Bronchial epithelial cell (primary cell): ENCODE measurements around the gene WWC2. TPM values are rescaled to one million over a fixed set of nuclear protein-coding genes. Genes with fewer than 3 reads are reported as not detected.

Experiments
- DNase-seq: peaks from one replicate; pipeline ENCODE4 v3.0.0-alpha.2; 2010; ENCODE audit warnings: low read depth
- FAIRE-seq: peaks from 2 replicates; lab custom pipeline; 2011; peaks lifted over from hg19 to GRCh38; lab: Jason Lieb, UNC
- H3K27me3 ChIP-seq: 2 replicates; pipeline ENCODE4 v1.5.1; 2011; ENCODE audit warnings: low read length; ENCODE audit not compliant: control insufficient read depth, insufficient read depth
- H3K36me3 ChIP-seq: 2 replicates; pipeline ENCODE4 v1.5.1; 2011; ENCODE audit warnings: low read length; ENCODE audit not compliant: control insufficient read depth, insufficient read depth
- H3K4me3 ChIP-seq: 2 replicates; pipeline ENCODE4 v1.5.1; 2011; ENCODE audit warnings: mild to moderate bottlenecking, low read depth, low read length, control low read depth
- CTCF ChIP-seq: IDR thresholded peaks from 2 replicates; pipeline ENCODE4 v1.5.1; 2011; ENCODE audit warnings: mild to moderate bottlenecking, moderate library complexity, low read length, control low read depth, inconsistent platforms; ENCODE audit not compliant: insufficient read depth, severe bottlenecking
- total RNA-seq: library from RNA; depleted of rRNA; stranded (reverse); fragments of >200 nt; gene quantifications from 2 replicates; pipeline ENCODE4 v1.2.1, GENCODE V29; 2014

WWC2 gene
- total RNA-seq, result 13.2 and 13.4 TPM in 2 replicates

GRCh38 chr4:183098723-183099536 is at the start of gene WWC2:
Gene WWC2 (plus strand): TSS chr4:183099257. CDS start chr4:183099492, 235 bp downstream.
- FAIRE-seq (no peak), DNase-seq (peak; percentile 74)
- H3K27me3 ChIP-seq, result no peaks in the 10 kb centered on the region
- H3K4me3 ChIP-seq, result peak within 1 kb of the TSS; percentile 77
- no peaks in the 10 kb centered on the region for H3K36me3 ChIP-seq
- no peak for TF ChIP-seq CTCF

GRCh38 chr4:183053681-183054080 is 45.4 kb upstream of the WWC2 start:
- no peak overlapping the region for H3K4me3 ChIP-seq
- DNase-seq (no peak), FAIRE-seq (no peak)
- no peaks in the 10 kb centered on the region for H3K27me3 ChIP-seq
- no peak for TF ChIP-seq CTCF
- no peaks in the 10 kb centered on the region for H3K36me3 ChIP-seq

- FAIRE-seq, result no peak
- no peak overlapping the region for H3K4me3 ChIP-seq
- no peak for TF ChIP-seq CTCF
- no peaks in the 10 kb centered on the region for H3K27me3 ChIP-seq
- DNase-seq, result no peak
- no peaks in the 10 kb centered on the region for H3K36me3 ChIP-seq
These were observed 41.8 kb upstream of the WWC2 start for GRCh38 chr4:183057255-183057654.

- Histone ChIP-seq H3K27me3 (no peaks in the 10 kb centered on the region), H3K4me3 (no peak overlapping the region), H3K36me3 (no peaks in the 10 kb centered on the region)
- FAIRE-seq (no peak), DNase-seq (no peak)
- no peak for TF ChIP-seq CTCF
These were observed 39.3 kb upstream of the WWC2 start for GRCh38 chr4:183059797-183060196.

GRCh38 chr4:183068502-183068901 is 30.6 kb upstream of the WWC2 start:
- no peak for TF ChIP-seq CTCF
- no peak overlapping the region for H3K4me3 ChIP-seq
- FAIRE-seq, result no peak
- no peak for DNase-seq
- no peaks in the 10 kb centered on the region for H3K36me3 ChIP-seq
- no peaks in the 10 kb centered on the region for H3K27me3 ChIP-seq
